Hepatocyte (in vitro differentiated cells): ENCODE measurements around the gene SCARF1. TPM values are rescaled to one million over a fixed set of nuclear protein-coding genes. Genes with fewer than 3 reads are reported as not detected.

ENCODE experiments used
- DNase-seq: peaks from one replicate; pipeline ENCODE4 v3.0.0-alpha.2; 2016; ENCODE audit warnings: low spot score
- H2AFZ ChIP-seq: fragments of 200-600 bp; sonication (generic); 2 replicates; pipeline ENCODE4 v1.6.0; 2016; ENCODE audit warnings: antibody characterized with exemption, mild to moderate bottlenecking
- H3K27ac ChIP-seq: fragments of 200-600 bp; sonication (generic); 2 replicates; pipeline ENCODE4 v1.5.1; 2016; ENCODE audit warnings: mild to moderate bottlenecking
- H3K27me3 ChIP-seq: fragments of 200-600 bp; sonication (generic); 2 replicates; pipeline ENCODE4 v1.6.1; 2016
- H3K36me3 ChIP-seq: fragments of 200-600 bp; sonication (generic); replicated peaks from 2 replicates; pipeline ENCODE4 v1.5.1; 2016; ENCODE audit warnings: low read depth; ENCODE audit not compliant: insufficient read depth
- H3K4me1 ChIP-seq: fragments of 200-600 bp; sonication (generic); 2 replicates; pipeline ENCODE4 v1.5.1; 2016; ENCODE audit warnings: mild to moderate bottlenecking, moderate library complexity; ENCODE audit not compliant: insufficient read depth
- H3K4me2 ChIP-seq: fragments of 200-600 bp; sonication (generic); 2 replicates; pipeline ENCODE4 v1.6.0; 2016
- H3K4me3 ChIP-seq: fragments of 200-600 bp; sonication (generic); 2 replicates; pipeline ENCODE4 v1.5.1; 2016; ENCODE audit warnings: mild to moderate bottlenecking
- H3K79me2 ChIP-seq: fragments of 200-600 bp; sonication (generic); 2 replicates; pipeline ENCODE4 v1.6.0; 2017; ENCODE audit warnings: mild to moderate bottlenecking
- H3K9me2 ChIP-seq: fragments of 200-600 bp; sonication (generic); replicated peaks from 2 replicates; pipeline ENCODE4 v1.6.0; 2017; ENCODE audit warnings: mild to moderate bottlenecking; ENCODE audit not compliant: insufficient read depth
- H3K9me3 ChIP-seq: fragments of 200-600 bp; sonication (generic); 2 replicates; pipeline ENCODE4 v1.5.1; 2016; ENCODE audit warnings: low read depth, mild to moderate bottlenecking
- H4K20me1 ChIP-seq: fragments of 200-600 bp; sonication (generic); 2 replicates; pipeline ENCODE4 v1.6.0; 2016; ENCODE audit warnings: mild to moderate bottlenecking; ENCODE audit not compliant: insufficient read depth, poor library complexity, severe bottlenecking
- EZH2 ChIP-seq: fragments of 200-600 bp; sonication (generic); IDR thresholded peaks from 2 replicates; pipeline ENCODE4 v1.6.1; 2016; ENCODE audit warnings: antibody characterized with exemption, mild to moderate bottlenecking, borderline replicate concordance
- EZH2phosphoT487 ChIP-seq: fragments of 200-600 bp; sonication (generic); IDR thresholded peaks from one replicate; pipeline ENCODE4 v1.6.1; 2018; ENCODE audit warnings: antibody characterized with exemption, mild to moderate bottlenecking, low read depth, moderate library complexity; ENCODE audit not compliant: unreplicated experiment, severe bottlenecking
- WGBS: methylation state at CpG from one replicate; pipeline ENCODE4 v1.1.6; 2016; ENCODE audit warnings: low lambda C conversion rate; ENCODE audit errors: missing lambda C conversion rate; 5-methylcytosine and 5-hydroxymethylcytosine counted together
- polyA plus RNA-seq: library from polyadenylated mRNA; unstranded; fragments of >200 nt; fragmentation: Nextera tagmentation; extraction: Ambion mirVana; gene quantifications from 2 replicates; pipeline ENCODE4 v1.2.1, GENCODE V29; 2016
- total RNA-seq: library from RNA; depleted of rRNA; stranded (reverse); fragments of >200 nt; gene quantifications from 2 replicates; pipeline ENCODE4 v1.2.3, GENCODE V29; 2014
- TF ChIP-seq, protein P1 (sequence below): fragments of 200-600 bp; sonication (generic); IDR thresholded peaks from 2 replicates; pipeline ENCODE4 v1.5.1; 2016; ENCODE audit warnings: antibody characterized with exemption, mild to moderate bottlenecking; ENCODE audit not compliant: poor library complexity

Gene SCARF1
- total and polyA plus RNA-seq, 2 experiments from 2014 or later: 0.93 to 2.0 TPM

DNA sequence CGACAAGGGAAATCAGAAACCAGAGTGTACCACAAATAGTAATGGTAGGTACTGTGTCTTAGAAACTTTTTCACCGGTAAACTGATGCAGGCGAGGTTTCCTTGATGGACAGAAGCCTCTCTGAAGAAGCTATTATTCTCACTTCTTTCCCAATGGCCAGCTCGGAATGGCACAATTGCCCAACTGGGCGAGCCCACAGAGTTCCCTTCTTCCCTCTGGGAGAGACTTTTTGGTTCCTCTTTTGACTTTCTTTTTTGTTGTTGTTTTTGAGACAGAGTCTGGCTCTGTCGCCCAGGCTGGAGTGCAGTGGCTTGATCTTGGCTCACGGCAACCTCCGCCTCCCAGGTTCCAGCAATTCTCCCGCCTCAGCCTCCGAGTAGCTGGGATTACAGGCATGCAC, 33.8 kb downstream of the SCARF1 start:
- Histone ChIP-seq H3K4me1 (peaks cover 6% of the 10 kb centered on the region), H3K4me3 (no peak overlapping the region), H4K20me1 (no peaks in the 10 kb centered on the region), H3K27ac (no peak overlapping the region), H3K4me2 (no peak overlapping the region), H3K9me3 (no peaks in the 10 kb centered on the region), H2AFZ (no peak overlapping the region), H3K36me3 (no peaks in the 10 kb centered on the region), H3K9me2 (no peaks in the 10 kb centered on the region), H3K79me2 (no peaks in the 10 kb centered on the region), H3K27me3 (no peaks in the 10 kb centered on the region)
- TF ChIP-seq, protein P1, sequence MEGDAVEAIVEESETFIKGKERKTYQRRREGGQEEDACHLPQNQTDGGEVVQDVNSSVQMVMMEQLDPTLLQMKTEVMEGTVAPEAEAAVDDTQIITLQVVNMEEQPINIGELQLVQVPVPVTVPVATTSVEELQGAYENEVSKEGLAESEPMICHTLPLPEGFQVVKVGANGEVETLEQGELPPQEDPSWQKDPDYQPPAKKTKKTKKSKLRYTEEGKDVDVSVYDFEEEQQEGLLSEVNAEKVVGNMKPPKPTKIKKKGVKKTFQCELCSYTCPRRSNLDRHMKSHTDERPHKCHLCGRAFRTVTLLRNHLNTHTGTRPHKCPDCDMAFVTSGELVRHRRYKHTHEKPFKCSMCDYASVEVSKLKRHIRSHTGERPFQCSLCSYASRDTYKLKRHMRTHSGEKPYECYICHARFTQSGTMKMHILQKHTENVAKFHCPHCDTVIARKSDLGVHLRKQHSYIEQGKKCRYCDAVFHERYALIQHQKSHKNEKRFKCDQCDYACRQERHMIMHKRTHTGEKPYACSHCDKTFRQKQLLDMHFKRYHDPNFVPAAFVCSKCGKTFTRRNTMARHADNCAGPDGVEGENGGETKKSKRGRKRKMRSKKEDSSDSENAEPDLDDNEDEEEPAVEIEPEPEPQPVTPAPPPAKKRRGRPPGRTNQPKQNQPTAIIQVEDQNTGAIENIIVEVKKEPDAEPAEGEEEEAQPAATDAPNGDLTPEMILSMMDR: no peak
- TF ChIP-seq EZH2phosphoT487: no peak
- no peak for TF ChIP-seq EZH2
- DNase-seq: no peak
- WGBS: 92% methylated on average over 10 of the region's 10 CpGs

DNA sequence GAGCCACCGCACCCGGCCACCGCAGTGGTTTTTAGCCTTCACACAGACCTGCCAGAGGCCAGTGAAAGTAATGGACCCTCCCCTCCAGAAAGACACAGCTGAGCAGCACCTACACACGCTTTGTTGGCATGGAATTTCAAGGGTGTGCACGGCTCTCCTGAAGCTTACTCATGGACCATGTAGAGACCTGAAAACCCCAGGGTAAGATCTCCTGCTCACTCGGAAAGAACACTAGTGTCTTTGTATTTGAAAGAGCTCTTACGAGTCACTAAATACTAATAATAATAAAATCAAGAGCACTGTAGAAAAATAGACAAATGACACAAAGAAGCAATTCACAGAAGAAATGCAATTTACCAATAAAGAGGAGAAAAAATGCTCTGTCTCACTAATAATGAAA, 36.9 kb downstream of the SCARF1 start:
- Histone ChIP-seq H3K4me3 (no peak overlapping the region), H4K20me1 (no peaks in the 10 kb centered on the region), H3K36me3 (no peaks in the 10 kb centered on the region), H3K4me1 (peaks cover 6% of the 10 kb centered on the region), H3K9me3 (no peaks in the 10 kb centered on the region), H3K9me2 (no peaks in the 10 kb centered on the region), H3K4me2 (no peak overlapping the region), H2AFZ (no peak overlapping the region), H3K79me2 (no peaks in the 10 kb centered on the region), H3K27ac (no peak overlapping the region), H3K27me3 (no peaks in the 10 kb centered on the region)
- 98% methylated on average over 7 of the region's 7 CpGs for WGBS
- TF ChIP-seq EZH2 (no peak), EZH2phosphoT487 (no peak)
- TF ChIP-seq, protein P1: no peak
- peak; percentile 2 for DNase-seq

DNA sequence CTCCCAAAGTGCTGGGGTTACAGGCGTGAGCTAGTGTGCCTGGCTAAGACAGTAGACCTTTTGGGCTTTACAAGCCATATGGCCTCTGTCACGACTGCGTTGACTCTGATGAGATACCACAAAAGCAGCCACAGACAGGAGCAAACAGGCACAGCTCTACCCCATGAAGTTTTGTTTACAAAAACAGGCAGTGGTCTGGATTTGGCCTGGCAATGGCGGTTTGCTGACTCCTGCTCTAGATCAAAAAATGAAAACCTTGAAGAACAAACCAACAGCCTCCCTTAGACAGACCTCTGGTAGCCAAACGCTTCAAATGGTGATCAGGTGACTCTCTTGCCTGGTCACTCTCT, 37.6 kb downstream of the SCARF1 start:
- H4K20me1 ChIP-seq: no peaks in the 10 kb centered on the region
- 55% methylated on average over 5 of the region's 5 CpGs for WGBS
- no peaks in the 10 kb centered on the region for H3K36me3 ChIP-seq
- TF ChIP-seq EZH2: no peak
- no peak for TF ChIP-seq EZH2phosphoT487
- DNase-seq: peak; percentile 3
- no peaks in the 10 kb centered on the region for H3K9me2 ChIP-seq
- H2AFZ ChIP-seq: no peak overlapping the region
- H3K4me3 ChIP-seq: no peak overlapping the region
- H3K79me2 ChIP-seq: no peaks in the 10 kb centered on the region
- no peaks in the 10 kb centered on the region for H3K9me3 ChIP-seq
- no peak overlapping the region for H3K4me2 ChIP-seq
- H3K27ac ChIP-seq: peak overlapping the region; percentile 69
- H3K27me3 ChIP-seq: no peaks in the 10 kb centered on the region
- H3K4me1 ChIP-seq: peaks cover 6% of the 10 kb centered on the region

DNA sequence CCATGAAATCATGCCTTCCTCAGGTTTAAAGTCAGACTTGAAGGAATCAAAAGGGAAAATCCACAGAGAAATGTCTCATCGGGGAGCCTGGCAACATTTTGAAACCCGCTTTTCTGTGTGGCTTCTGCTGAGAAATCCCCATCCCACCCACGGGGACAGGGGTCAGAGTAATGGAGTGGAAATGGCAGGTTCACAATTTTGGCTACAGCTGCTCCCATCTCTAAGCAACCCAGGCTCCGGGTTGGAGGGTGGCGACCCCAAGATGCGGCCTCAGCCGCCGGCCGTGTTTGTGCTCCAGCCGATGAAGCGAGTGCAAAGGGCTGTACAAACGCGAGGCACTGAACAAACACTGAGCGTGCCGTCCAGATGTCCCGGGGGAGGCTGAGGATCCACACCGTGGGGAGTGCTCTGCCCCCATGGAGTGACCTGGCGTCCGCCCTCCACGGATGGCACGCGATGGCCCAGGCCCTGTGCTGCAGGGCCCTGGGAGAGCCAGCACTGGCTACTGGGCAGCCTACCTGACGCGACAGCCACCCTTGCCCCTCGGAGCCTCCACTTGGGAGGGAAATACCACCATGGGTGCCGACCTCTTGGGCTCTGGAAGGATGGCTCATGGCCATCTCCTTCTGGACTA, 39.1 kb downstream of the SCARF1 start:
- peak; percentile 10 for DNase-seq
- H3K4me3 ChIP-seq: no peak overlapping the region
- peaks cover 6% of the 10 kb centered on the region for H3K4me1 ChIP-seq
- no peaks in the 10 kb centered on the region for H4K20me1 ChIP-seq
- no peaks in the 10 kb centered on the region for H3K27me3 ChIP-seq
- 85% methylated on average over 26 of the region's 26 CpGs for WGBS
- H2AFZ ChIP-seq: no peak overlapping the region
- peak overlapping the region; percentile 69 for H3K27ac ChIP-seq
- H3K79me2 ChIP-seq: no peaks in the 10 kb centered on the region
- no peaks in the 10 kb centered on the region for H3K36me3 ChIP-seq
- TF ChIP-seq, protein P1: no peak
- TF ChIP-seq EZH2phosphoT487 (no peak), EZH2 (no peak)
- H3K9me3 ChIP-seq: no peaks in the 10 kb centered on the region
- H3K9me2 ChIP-seq: no peaks in the 10 kb centered on the region
- no peak overlapping the region for H3K4me2 ChIP-seq
